K562 (cell line): ENCODE results near the gene ALOX5. TPM values are rescaled to one million over a fixed set of nuclear protein-coding genes. Genes with fewer than 3 reads are reported as not detected.

ENCODE experiments used
- MTF1 ChIP-seq: fragments of 250-450 bp; sonication (Bioruptor Pico); IDR thresholded peaks from 2 replicates; pipeline ENCODE4 v1.9.0; 2021; ENCODE audit warnings: moderate library complexity, mild to moderate bottlenecking, inconsistent platforms, borderline replicate concordance
- NCOA6 ChIP-seq: fragments of 450-650 bp; IDR thresholded peaks from 2 replicates; pipeline ENCODE4 v1.6.1; 2017; ENCODE audit warnings: mild to moderate bottlenecking
- SAFB ChIP-seq: fragments of 200-400 bp; formaldehyde crosslinking; IDR thresholded peaks from 2 replicates; pipeline ENCODE4 v1.6.1; 2017; ENCODE audit warnings: low read depth, low read length, borderline replicate concordance
- polyA plus RNA-seq, 8 experiments: library from polyadenylated mRNA; depleted of rRNA in 4 of 8; stranded (reverse) in 5 of 8; unstranded in 3 of 8; fragments of >200 nt; fragmentation: Nextera tagmentation in 2 of 8; fragmentation: Illumina TruSeq in 1 of 8; extraction: Ambion mirVana in 2 of 8; extraction: Trizol in 1 of 8; gene quantifications; 2 replicates each; pipeline versions ENCODE4 v1.2.1 to v1.2.3, GENCODE V29; 2011 to 2014; ENCODE audit warnings: inconsistent platforms in 1 of 8, missing spikeins in 1 of 8
- total RNA-seq, 7 experiments: library from RNA; depleted of rRNA in 6 of 7; stranded (reverse); fragments of >200 nt in 6 of 7; fragmentation: Illumina TruSeq in 2 of 7; extraction: Trizol in 2 of 7; gene quantifications; 2 replicates each; pipeline versions ENCODE4 v1.2.1 to v1.2.3, GENCODE V29; 2011 to 2021; ENCODE audit warnings: low replicate concordance in 1 of 7
- TF ChIP-seq, protein P1 (sequence below), 2 experiments: fragments of 450-650 bp in 1 of 2; sonication (generic) in 1 of 2; formaldehyde crosslinking in 1 of 2; IDR thresholded peaks; 2 replicates each; pipeline versions ENCODE4 v1.7.1 to v1.9.0; 2016 to 2022; ENCODE audit warnings: inconsistent platforms in 1 of 2, mild to moderate bottlenecking in 1 of 2, missing genetic modification reagents in 1 of 2
- TF ChIP-seq, protein P2 (sequence below): fragments of 450-650 bp; IDR thresholded peaks from 2 replicates; pipeline ENCODE4 v1.6.1; 2016; ENCODE audit warnings: mild to moderate bottlenecking, moderate library complexity

ALOX5 gene
- total and polyA plus RNA-seq, 9 of the 15 experiments (the other 6 are each of a cell fraction or from before 2014, with no cell fraction given), result 0.10 to 2.4 (median 1.4) TPM

DNA sequence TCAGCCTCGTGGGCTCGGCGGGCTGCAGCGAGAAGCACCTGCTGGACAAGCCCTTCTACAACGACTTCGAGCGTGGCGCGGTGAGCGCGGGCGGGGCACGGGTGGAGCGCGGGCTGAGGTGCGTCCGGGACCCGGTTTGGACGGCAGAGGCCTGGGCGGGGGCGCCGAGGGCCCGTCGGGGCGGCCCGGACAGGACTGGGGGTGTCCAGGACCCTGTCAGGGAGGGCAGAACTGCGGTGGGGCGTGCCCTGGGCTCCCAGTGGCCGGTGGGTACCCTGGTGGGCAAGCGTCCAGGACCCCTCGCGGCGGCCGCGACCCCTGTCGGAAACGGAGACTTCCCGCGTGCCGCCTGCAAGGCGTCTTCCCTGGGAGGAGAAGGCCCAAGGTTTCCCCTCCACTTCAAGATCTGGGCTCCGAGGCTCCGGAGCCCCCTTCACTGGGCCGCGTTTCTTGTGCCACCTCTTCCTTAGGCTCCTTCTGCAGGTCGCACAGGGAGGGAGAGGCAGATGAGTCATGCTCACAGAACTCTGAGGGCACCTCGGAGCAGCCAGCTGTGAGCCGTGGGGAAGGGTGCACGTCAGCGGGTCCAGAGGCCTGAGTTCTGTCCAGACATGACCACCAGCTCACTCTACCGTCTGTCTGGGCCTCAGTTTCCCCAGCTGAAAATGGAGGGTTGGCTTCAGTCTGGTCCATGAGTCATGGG lies 485 bp downstream of the ALOX5 start (continued):
- TF ChIP-seq, protein P1, sequence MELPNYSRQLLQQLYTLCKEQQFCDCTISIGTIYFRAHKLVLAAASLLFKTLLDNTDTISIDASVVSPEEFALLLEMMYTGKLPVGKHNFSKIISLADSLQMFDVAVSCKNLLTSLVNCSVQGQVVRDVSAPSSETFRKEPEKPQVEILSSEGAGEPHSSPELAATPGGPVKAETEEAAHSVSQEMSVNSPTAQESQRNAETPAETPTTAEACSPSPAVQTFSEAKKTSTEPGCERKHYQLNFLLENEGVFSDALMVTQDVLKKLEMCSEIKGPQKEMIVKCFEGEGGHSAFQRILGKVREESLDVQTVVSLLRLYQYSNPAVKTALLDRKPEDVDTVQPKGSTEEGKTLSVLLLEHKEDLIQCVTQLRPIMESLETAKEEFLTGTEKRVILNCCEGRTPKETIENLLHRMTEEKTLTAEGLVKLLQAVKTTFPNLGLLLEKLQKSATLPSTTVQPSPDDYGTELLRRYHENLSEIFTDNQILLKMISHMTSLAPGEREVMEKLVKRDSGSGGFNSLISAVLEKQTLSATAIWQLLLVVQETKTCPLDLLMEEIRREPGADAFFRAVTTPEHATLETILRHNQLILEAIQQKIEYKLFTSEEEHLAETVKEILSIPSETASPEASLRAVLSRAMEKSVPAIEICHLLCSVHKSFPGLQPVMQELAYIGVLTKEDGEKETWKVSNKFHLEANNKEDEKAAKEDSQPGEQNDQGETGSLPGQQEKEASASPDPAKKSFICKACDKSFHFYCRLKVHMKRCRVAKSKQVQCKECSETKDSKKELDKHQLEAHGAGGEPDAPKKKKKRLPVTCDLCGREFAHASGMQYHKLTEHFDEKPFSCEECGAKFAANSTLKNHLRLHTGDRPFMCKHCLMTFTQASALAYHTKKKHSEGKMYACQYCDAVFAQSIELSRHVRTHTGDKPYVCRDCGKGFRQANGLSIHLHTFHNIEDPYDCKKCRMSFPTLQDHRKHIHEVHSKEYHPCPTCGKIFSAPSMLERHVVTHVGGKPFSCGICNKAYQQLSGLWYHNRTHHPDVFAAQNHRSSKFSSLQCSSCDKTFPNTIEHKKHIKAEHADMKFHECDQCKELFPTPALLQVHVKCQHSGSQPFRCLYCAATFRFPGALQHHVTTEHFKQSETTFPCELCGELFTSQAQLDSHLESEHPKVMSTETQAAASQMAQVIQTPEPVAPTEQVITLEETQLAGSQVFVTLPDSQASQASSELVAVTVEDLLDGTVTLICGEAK (IDR thresholded peaks at IDR 0.05), result 0 out of 2 replicates have a peak, but pooled peaks have one; percentile 15
- TF ChIP-seq, protein P1 (CRISPR knock-in tag; IDR thresholded peaks at IDR 0.05), result no peak
- TF ChIP-seq SAFB (0 out of 2 replicates have a peak, but pooled peaks have one; percentile 18), MTF1 (CRISPR knock-in tag) (no peak), NCOA6 (peak; percentile 62; the same call in 1 of the 2 replicates)
- TF ChIP-seq, protein P2, sequence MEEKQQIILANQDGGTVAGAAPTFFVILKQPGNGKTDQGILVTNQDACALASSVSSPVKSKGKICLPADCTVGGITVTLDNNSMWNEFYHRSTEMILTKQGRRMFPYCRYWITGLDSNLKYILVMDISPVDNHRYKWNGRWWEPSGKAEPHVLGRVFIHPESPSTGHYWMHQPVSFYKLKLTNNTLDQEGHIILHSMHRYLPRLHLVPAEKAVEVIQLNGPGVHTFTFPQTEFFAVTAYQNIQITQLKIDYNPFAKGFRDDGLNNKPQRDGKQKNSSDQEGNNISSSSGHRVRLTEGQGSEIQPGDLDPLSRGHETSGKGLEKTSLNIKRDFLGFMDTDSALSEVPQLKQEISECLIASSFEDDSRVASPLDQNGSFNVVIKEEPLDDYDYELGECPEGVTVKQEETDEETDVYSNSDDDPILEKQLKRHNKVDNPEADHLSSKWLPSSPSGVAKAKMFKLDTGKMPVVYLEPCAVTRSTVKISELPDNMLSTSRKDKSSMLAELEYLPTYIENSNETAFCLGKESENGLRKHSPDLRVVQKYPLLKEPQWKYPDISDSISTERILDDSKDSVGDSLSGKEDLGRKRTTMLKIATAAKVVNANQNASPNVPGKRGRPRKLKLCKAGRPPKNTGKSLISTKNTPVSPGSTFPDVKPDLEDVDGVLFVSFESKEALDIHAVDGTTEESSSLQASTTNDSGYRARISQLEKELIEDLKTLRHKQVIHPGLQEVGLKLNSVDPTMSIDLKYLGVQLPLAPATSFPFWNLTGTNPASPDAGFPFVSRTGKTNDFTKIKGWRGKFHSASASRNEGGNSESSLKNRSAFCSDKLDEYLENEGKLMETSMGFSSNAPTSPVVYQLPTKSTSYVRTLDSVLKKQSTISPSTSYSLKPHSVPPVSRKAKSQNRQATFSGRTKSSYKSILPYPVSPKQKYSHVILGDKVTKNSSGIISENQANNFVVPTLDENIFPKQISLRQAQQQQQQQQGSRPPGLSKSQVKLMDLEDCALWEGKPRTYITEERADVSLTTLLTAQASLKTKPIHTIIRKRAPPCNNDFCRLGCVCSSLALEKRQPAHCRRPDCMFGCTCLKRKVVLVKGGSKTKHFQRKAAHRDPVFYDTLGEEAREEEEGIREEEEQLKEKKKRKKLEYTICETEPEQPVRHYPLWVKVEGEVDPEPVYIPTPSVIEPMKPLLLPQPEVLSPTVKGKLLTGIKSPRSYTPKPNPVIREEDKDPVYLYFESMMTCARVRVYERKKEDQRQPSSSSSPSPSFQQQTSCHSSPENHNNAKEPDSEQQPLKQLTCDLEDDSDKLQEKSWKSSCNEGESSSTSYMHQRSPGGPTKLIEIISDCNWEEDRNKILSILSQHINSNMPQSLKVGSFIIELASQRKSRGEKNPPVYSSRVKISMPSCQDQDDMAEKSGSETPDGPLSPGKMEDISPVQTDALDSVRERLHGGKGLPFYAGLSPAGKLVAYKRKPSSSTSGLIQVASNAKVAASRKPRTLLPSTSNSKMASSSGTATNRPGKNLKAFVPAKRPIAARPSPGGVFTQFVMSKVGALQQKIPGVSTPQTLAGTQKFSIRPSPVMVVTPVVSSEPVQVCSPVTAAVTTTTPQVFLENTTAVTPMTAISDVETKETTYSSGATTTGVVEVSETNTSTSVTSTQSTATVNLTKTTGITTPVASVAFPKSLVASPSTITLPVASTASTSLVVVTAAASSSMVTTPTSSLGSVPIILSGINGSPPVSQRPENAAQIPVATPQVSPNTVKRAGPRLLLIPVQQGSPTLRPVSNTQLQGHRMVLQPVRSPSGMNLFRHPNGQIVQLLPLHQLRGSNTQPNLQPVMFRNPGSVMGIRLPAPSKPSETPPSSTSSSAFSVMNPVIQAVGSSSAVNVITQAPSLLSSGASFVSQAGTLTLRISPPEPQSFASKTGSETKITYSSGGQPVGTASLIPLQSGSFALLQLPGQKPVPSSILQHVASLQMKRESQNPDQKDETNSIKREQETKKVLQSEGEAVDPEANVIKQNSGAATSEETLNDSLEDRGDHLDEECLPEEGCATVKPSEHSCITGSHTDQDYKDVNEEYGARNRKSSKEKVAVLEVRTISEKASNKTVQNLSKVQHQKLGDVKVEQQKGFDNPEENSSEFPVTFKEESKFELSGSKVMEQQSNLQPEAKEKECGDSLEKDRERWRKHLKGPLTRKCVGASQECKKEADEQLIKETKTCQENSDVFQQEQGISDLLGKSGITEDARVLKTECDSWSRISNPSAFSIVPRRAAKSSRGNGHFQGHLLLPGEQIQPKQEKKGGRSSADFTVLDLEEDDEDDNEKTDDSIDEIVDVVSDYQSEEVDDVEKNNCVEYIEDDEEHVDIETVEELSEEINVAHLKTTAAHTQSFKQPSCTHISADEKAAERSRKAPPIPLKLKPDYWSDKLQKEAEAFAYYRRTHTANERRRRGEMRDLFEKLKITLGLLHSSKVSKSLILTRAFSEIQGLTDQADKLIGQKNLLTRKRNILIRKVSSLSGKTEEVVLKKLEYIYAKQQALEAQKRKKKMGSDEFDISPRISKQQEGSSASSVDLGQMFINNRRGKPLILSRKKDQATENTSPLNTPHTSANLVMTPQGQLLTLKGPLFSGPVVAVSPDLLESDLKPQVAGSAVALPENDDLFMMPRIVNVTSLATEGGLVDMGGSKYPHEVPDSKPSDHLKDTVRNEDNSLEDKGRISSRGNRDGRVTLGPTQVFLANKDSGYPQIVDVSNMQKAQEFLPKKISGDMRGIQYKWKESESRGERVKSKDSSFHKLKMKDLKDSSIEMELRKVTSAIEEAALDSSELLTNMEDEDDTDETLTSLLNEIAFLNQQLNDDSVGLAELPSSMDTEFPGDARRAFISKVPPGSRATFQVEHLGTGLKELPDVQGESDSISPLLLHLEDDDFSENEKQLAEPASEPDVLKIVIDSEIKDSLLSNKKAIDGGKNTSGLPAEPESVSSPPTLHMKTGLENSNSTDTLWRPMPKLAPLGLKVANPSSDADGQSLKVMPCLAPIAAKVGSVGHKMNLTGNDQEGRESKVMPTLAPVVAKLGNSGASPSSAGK, result 0 out of 2 replicates have a peak, but pooled peaks have one; percentile 90
